Measurements from ENCODE around the gene CAMSAP1. TPM values are rescaled to one million over a fixed set of nuclear protein-coding genes. Genes with fewer than 3 reads are reported as not detected.
"Not testable (repeated sequence)": the region's sequence is repeated elsewhere in the genome, so short reads cannot be mapped to it uniquely, and the experiment has no call there.

Gene CAMSAP1
- total and polyA plus RNA-seq, 3 donors from 2014 or later, result 44.1 to 102 (median 93.7) TPM

GRCh38 chr9:135895202-135895848 is 12.0 kb downstream of the CAMSAP1 start:
- H3K36me3 ChIP-seq (ENCODE audit: low read depth, missing control alignments), result no peaks in the 10 kb centered on the region
- no peak overlapping the region for H3K4me3 ChIP-seq
- H3K27ac ChIP-seq, result no peak overlapping the region
- H3K27me3 ChIP-seq, result no peaks in the 10 kb centered on the region
- H3K9me3 ChIP-seq, result no peaks in the 10 kb centered on the region
- 94 to 95% methylated on average over 4 of the region's 4 CpGs for whole genome bisulfite sequencing, 2 donors
- H3K4me1 ChIP-seq, result peaks cover 10% of the 10 kb centered on the region
- TF ChIP-seq POLR2A (IDR thresholded peaks at IDR 0.05), result no peak
- TF ChIP-seq, protein P1, sequence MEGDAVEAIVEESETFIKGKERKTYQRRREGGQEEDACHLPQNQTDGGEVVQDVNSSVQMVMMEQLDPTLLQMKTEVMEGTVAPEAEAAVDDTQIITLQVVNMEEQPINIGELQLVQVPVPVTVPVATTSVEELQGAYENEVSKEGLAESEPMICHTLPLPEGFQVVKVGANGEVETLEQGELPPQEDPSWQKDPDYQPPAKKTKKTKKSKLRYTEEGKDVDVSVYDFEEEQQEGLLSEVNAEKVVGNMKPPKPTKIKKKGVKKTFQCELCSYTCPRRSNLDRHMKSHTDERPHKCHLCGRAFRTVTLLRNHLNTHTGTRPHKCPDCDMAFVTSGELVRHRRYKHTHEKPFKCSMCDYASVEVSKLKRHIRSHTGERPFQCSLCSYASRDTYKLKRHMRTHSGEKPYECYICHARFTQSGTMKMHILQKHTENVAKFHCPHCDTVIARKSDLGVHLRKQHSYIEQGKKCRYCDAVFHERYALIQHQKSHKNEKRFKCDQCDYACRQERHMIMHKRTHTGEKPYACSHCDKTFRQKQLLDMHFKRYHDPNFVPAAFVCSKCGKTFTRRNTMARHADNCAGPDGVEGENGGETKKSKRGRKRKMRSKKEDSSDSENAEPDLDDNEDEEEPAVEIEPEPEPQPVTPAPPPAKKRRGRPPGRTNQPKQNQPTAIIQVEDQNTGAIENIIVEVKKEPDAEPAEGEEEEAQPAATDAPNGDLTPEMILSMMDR (IDR thresholded peaks at IDR 0.05), result no peak
- DNase-seq, result no peak
- intact Hi-C loops (cut with DNase I; ENCODE audit: low total_unique reads), result no loop called here

DNA sequence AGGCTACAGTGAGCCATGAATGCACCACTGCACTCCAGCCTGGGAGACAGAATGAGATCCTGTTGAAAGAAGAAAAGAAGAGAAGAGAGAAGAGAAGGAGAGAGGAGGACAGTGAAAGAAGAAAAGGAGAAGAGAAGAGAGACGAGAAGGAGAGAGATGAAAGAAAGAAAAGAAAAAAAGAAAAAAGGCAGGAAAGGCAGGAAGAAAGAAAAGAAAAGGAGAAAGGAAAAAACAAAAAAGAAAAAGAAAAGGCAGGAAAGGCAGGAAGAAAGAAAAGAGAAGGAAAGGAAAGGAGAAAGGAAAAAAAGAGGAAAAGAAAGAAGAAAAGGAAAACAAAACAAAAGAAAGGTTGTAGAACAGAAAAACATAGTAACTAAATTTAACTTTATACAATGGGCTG is 14.2 kb downstream of the CAMSAP1 start:
- peaks cover 10% of the 10 kb centered on the region for H3K4me1 ChIP-seq
- H3K9me3 ChIP-seq, result no peaks in the 10 kb centered on the region
- H3K27me3 ChIP-seq, result no peaks in the 10 kb centered on the region
- H3K4me3 ChIP-seq, result no peak overlapping the region
- no peaks in the 10 kb centered on the region for H3K36me3 ChIP-seq (ENCODE audit: low read depth, missing control alignments)
- DNase-seq, result no peak
- WGBS, 2 donors, result 96 to 100% methylated on average over 1 of the region's 1 CpG
- intact Hi-C loops (cut with DNase I; ENCODE audit: low total_unique reads), result no loop called here
- no peak overlapping the region for H3K27ac ChIP-seq
- TF ChIP-seq, protein P1 (IDR thresholded peaks at IDR 0.05), result no peak
- no peak for TF ChIP-seq POLR2A (IDR thresholded peaks at IDR 0.05)

- H3K4me3 ChIP-seq; H3K9me3 ChIP-seq; intact Hi-C loops (cut with DNase I; ENCODE audit: low total_unique reads); H3K27me3 ChIP-seq; DNase-seq; H3K27ac ChIP-seq; H3K36me3 ChIP-seq (ENCODE audit: low read depth, missing control alignments): not testable (repeated sequence)
- peaks cover 18% of the 10 kb centered on the region for H3K4me1 ChIP-seq
- 97 to 99% methylated on average over 6 of the region's 6 CpGs for WGBS, 2 donors
These were observed 15.0 kb downstream of the CAMSAP1 start for GRCh38 chr9:135892327-135892726.

DNA sequence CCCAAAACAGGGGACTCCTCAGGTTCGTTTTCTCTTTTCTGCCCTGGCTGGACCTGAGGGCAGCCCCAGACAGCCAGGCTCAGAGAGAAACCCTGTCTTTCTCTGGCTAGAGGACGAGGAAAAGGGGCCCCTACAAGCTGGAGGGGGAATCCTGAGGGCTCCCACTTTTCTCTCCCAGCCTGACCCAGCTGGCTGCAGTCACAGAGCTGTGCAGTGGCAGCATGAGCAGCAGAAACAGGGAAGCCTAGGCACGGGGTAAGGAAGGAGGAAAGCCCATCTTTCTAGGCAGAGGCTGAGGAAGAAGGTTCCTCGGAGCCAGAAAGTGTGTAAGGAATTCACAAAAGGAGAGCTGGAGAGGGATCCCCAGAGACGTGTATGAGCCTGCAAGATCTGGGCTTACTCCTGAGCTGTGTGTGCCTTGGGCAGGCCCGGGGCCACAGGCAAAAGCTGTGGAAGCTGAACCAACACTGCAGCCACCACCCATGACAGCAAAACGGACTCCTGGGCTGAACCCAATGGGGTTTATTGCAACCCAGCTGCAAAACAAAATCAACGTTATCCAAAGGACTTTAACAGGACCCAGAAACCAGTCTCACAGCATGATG is 16.2 kb downstream of the CAMSAP1 start:
- WGBS, 2 donors, result 46 to 60% methylated on average over 8 of the region's 8 CpGs
- H3K9me3 ChIP-seq, result no peaks in the 10 kb centered on the region
- H3K27me3 ChIP-seq, result no peaks in the 10 kb centered on the region
- H3K27ac ChIP-seq, result no peak overlapping the region
- no peak for DNase-seq
- no peaks in the 10 kb centered on the region for H3K36me3 ChIP-seq (ENCODE audit: low read depth, missing control alignments)
- intact Hi-C loops (cut with DNase I; ENCODE audit: low total_unique reads), result no loop called here
- no peak for TF ChIP-seq POLR2A (IDR thresholded peaks at IDR 0.05)
- TF ChIP-seq, protein P1 (IDR thresholded peaks at IDR 0.05), result no peak
- no peak overlapping the region for H3K4me3 ChIP-seq
- H3K4me1 ChIP-seq, result peaks cover 25% of the 10 kb centered on the region

GRCh38 chr9:135890190-135891026 is 16.9 kb downstream of the CAMSAP1 start:
- intact Hi-C loops (cut with DNase I; ENCODE audit: low total_unique reads), result no loop called here
- peaks cover 25% of the 10 kb centered on the region for H3K4me1 ChIP-seq
- no peak for TF ChIP-seq POLR2A (IDR thresholded peaks at IDR 0.05)
- TF ChIP-seq, protein P1 (IDR thresholded peaks at IDR 0.05), result no peak
- no peak for DNase-seq
- no peaks in the 10 kb centered on the region for H3K9me3 ChIP-seq
- no peak overlapping the region for H3K4me3 ChIP-seq
- H3K27me3 ChIP-seq, result no peaks in the 10 kb centered on the region
- H3K36me3 ChIP-seq (ENCODE audit: low read depth, missing control alignments), result no peaks in the 10 kb centered on the region
- 64 to 73% methylated on average over 14 to 18 of the region's 18 CpGs for WGBS, 2 donors
- H3K27ac ChIP-seq, result no peak overlapping the region
